HUDEP-2 (cell line): ENCODE measurements around the gene DDX39B.
"Not testable (repeated sequence)": the region's sequence is repeated elsewhere in the genome, so short reads cannot be mapped to it uniquely, and the experiment has no call there.

Experiments
- DNase-seq, 76 experiments: peaks; one replicate each; lab custom pipeline; 2025; ENCODE audit not compliant: unreplicated experiment in 76 of 76; lab: John Stamatoyannopoulos, UW

Gene DDX39B

GRCh38 chr6:31489086-31489485 lies 52.7 kb downstream of the DDX39B start:
- DNase-seq, result no peak

- not testable (repeated sequence) for DNase-seq
Measured at GRCh38 chr6:31487674-31488073, 54.1 kb downstream of the DDX39B start.

- not testable (repeated sequence) for DNase-seq
Measured at GRCh38 chr6:31486065-31486837, 55.6 kb downstream of the DDX39B start.

- no peak for DNase-seq
Measured at GRCh38 chr6:31485055-31485454, 56.7 kb downstream of the DDX39B start.

- DNase-seq, result no peak
Measured at GRCh38 chr6:31483392-31483791, 58.4 kb downstream of the DDX39B start.

- no peak for DNase-seq
Measured at GRCh38 chr6:31480574-31480973, 61.2 kb downstream of the DDX39B start.
